HepG2 (cell line): Measurements from ENCODE around the gene SDR39U1. TPM values are rescaled to one million over a fixed set of nuclear protein-coding genes. Genes with fewer than 3 reads are reported as not detected.

Experiments used
- CBFB ChIP-seq: sonication (generic); formaldehyde crosslinking; IDR thresholded peaks from 2 replicates; pipeline ENCODE4 v1.4.0; 2020; ENCODE audit warnings: missing genetic modification reagents
- FOXP4 ChIP-seq: sonication (generic); formaldehyde crosslinking; IDR thresholded peaks from 2 replicates; pipeline ENCODE4 v1.4.0; 2020; ENCODE audit warnings: missing genetic modification reagents
- GRHL1 ChIP-seq: sonication (generic); formaldehyde crosslinking; conservative IDR thresholded peaks from 2 replicates; pipeline ENCODE4 v1.8.0; 2022; ENCODE audit warnings: missing genetic modification reagents
- HNRNPUL1 ChIP-seq: fragments of 200-400 bp; formaldehyde crosslinking; IDR thresholded peaks from 2 replicates; pipeline ENCODE4 v1.6.1; 2017; ENCODE audit warnings: low read depth, mild to moderate bottlenecking, low read length, moderate library complexity
- NFAT5 ChIP-seq: sonication (generic); formaldehyde crosslinking; IDR thresholded peaks from 2 replicates; pipeline ENCODE4 v1.4.0; 2020; ENCODE audit warnings: missing genetic modification reagents
- NPAS2 ChIP-seq: sonication (generic); formaldehyde crosslinking; IDR thresholded peaks from 2 replicates; pipeline ENCODE4 v1.8.0; 2022; ENCODE audit warnings: mild to moderate bottlenecking, missing genetic modification reagents, borderline replicate concordance
- PLSCR1 ChIP-seq: sonication (generic); formaldehyde crosslinking; IDR thresholded peaks from 2 replicates; pipeline ENCODE4 v1.5.0; 2020; ENCODE audit warnings: missing genetic modification reagents, mild to moderate bottlenecking, borderline replicate concordance
- REL ChIP-seq: sonication (generic); formaldehyde crosslinking; conservative IDR thresholded peaks from 2 replicates; pipeline ENCODE4 v1.8.0; 2022; ENCODE audit warnings: mild to moderate bottlenecking, missing genetic modification reagents, moderate library complexity
- REXO4 ChIP-seq: sonication (generic); formaldehyde crosslinking; IDR thresholded peaks from 2 replicates; pipeline ENCODE4 v1.8.0; 2022; ENCODE audit warnings: missing genetic modification reagents, mild to moderate bottlenecking, borderline replicate concordance
- SNAI1 ChIP-seq: sonication (generic); formaldehyde crosslinking; IDR thresholded peaks from 2 replicates; pipeline ENCODE4 v1.5.0; 2020; ENCODE audit warnings: mild to moderate bottlenecking, missing genetic modification reagents, borderline replicate concordance
- ZBTB2 ChIP-seq: sonication (generic); formaldehyde crosslinking; IDR thresholded peaks from 2 replicates; pipeline ENCODE4 v1.8.0; 2022; ENCODE audit warnings: low read depth, missing genetic modification reagents
- ZFP82 ChIP-seq: sonication (generic); formaldehyde crosslinking; IDR thresholded peaks from 2 replicates; pipeline ENCODE4 v1.5.1; 2020; ENCODE audit warnings: mild to moderate bottlenecking, missing genetic modification reagents, borderline replicate concordance
- ZNF24 ChIP-seq: fragments of 450-650 bp; IDR thresholded peaks from 2 replicates; pipeline ENCODE4 v1.6.1; 2017; ENCODE audit warnings: antibody characterized with exemption, mild to moderate bottlenecking
- ZNF335 ChIP-seq: sonication (generic); formaldehyde crosslinking; IDR thresholded peaks from 2 replicates; pipeline ENCODE4 v1.4.0; 2020; ENCODE audit warnings: missing genetic modification reagents
- ZNF543 ChIP-seq: sonication (generic); formaldehyde crosslinking; IDR thresholded peaks from 2 replicates; pipeline ENCODE4 v1.4.0; 2020; ENCODE audit warnings: mild to moderate bottlenecking, missing genetic modification reagents
- ZNF709 ChIP-seq: sonication (generic); formaldehyde crosslinking; IDR thresholded peaks from 2 replicates; pipeline ENCODE4 v1.5.0; 2020; ENCODE audit warnings: mild to moderate bottlenecking, missing genetic modification reagents
- ZNF790 ChIP-seq: sonication (generic); formaldehyde crosslinking; IDR thresholded peaks from 2 replicates; pipeline ENCODE4 v1.8.0; 2022; ENCODE audit warnings: missing genetic modification reagents, mild to moderate bottlenecking, borderline replicate concordance
- ZSCAN31 ChIP-seq: sonication (generic); formaldehyde crosslinking; IDR thresholded peaks from 2 replicates; pipeline ENCODE4 v1.5.0; 2020; ENCODE audit warnings: low read depth, mild to moderate bottlenecking, missing genetic modification reagents
- polyA plus RNA-seq, 8 experiments: library from polyadenylated mRNA; depleted of rRNA in 3 of 8; stranded (reverse) in 7 of 8; unstranded in 1 of 8; fragments of >200 nt; fragmentation: Illumina TruSeq in 4 of 8; extraction: Trizol in 4 of 8; gene quantifications; 2 replicates each; pipeline versions ENCODE4 v1.2.1 to v1.2.3, GENCODE V29; 2011 to 2016; ENCODE audit warnings: low read depth in 4 of 8, missing spikeins in 1 of 8, mixed read lengths in 1 of 8; ENCODE audit not compliant: insufficient read depth in 1 of 8
- total RNA-seq, 5 experiments: library from RNA; depleted of rRNA; stranded (reverse); fragments of >200 nt; fragmentation: Illumina TruSeq; extraction: Trizol; gene quantifications; 2 replicates each; pipeline ENCODE4 v1.2.3, GENCODE V29; 2016; ENCODE audit warnings: low read depth in 1 of 5

SDR39U1 gene
- total and polyA plus RNA-seq, 2 of the 13 experiments (the other 11 are each of a cell fraction or from before 2014, with no cell fraction given), result 34.4 to 129 TPM

- TF ChIP-seq PLSCR1 (CRISPR knock-in tag) (no peak), FOXP4 (CRISPR knock-in tag) (peak; percentile 86), ZNF543 (CRISPR knock-in tag) (peak; percentile 97), ZFP82 (no peak), REL (CRISPR knock-in tag) (no peak), ZBTB2 (CRISPR knock-in tag) (no peak), ZNF790 (CRISPR knock-in tag) (no peak), NFAT5 (CRISPR knock-in tag) (peak; percentile 54), CBFB (CRISPR knock-in tag) (peak; percentile 76; the same call in 1 of the 2 replicates), HNRNPUL1 (no peak), NPAS2 (CRISPR knock-in tag) (no peak), ZNF24 (no peak), SNAI1 (CRISPR knock-in tag) (no peak), ZNF709 (CRISPR knock-in tag) (no peak), REXO4 (CRISPR knock-in tag) (no peak), ZSCAN31 (CRISPR knock-in tag) (peak; percentile 96; the same call in 1 of the 2 replicates), GRHL1 (no peak), ZNF335 (no peak)
Observed at GRCh38 chr14:24481622-24482324, 39.2 kb upstream of the SDR39U1 start (continued).
